Ascending aorta (tissue), 2 donors: ENCODE data around the gene PRDM7. TPM values are rescaled to one million over a fixed set of nuclear protein-coding genes. Genes with fewer than 3 reads are reported as not detected.
"Not testable (repeated sequence)": the region's sequence is repeated elsewhere in the genome, so short reads cannot be mapped to it uniquely, and the experiment has no call there.

Experiments used
- DNase-seq, 2 donors: peaks; one replicate each; pipeline ENCODE4 v3.0.0-alpha.2; 2019; ENCODE audit warnings: low spot score in 2 of 2
- H3K27ac ChIP-seq, 2 donors: fragments of 200-600 bp; sonication (generic); one replicate each; pipeline ENCODE4 v1.5.1; 2016 to 2017; ENCODE audit warnings: mild to moderate bottlenecking in 1 of 2
- H3K27me3 ChIP-seq: fragments of 200-600 bp; sonication (generic); one replicate; pipeline ENCODE4 v1.5.1; 2017
- H3K36me3 ChIP-seq, 2 donors: fragments of 200-600 bp; sonication (generic); one replicate each; pipeline ENCODE4 v1.5.1; 2016
- H3K4me1 ChIP-seq, 2 donors: fragments of 200-600 bp; sonication (generic); one replicate each; pipeline ENCODE4 v1.5.1; 2016 to 2017; ENCODE audit warnings: mild to moderate bottlenecking in 1 of 2
- H3K4me3 ChIP-seq, 2 donors: fragments of 200-600 bp; sonication (generic); one replicate each; pipeline ENCODE4 v1.5.1; 2016 to 2017; ENCODE audit warnings: mild to moderate bottlenecking in 1 of 2
- H3K9me3 ChIP-seq, 2 donors: fragments of 200-600 bp; sonication (generic); one replicate each; pipeline ENCODE4 v1.5.1; 2016
- CTCF ChIP-seq, 3 experiments: fragments of 200-600 bp in 2 of 3; fragments of 450-650 bp in 1 of 3; sonication (generic) in 2 of 3; IDR thresholded peaks; one replicate each; pipeline ENCODE4 v1.5.1; 2016 to 2019; ENCODE audit warnings: antibody characterized with exemption in 3 of 3, mild to moderate bottlenecking in 1 of 3, moderate library complexity in 1 of 3
- intact Hi-C: fragments of 100-400 bp; cut with DNase I; formaldehyde crosslinking; loops from one replicate; pipeline ENCODE4 v1.15.1; 2023
- total RNA-seq: library from RNA; depleted of rRNA; stranded (reverse); fragments of >200 nt; gene quantifications from one replicate; pipeline ENCODE4 v1.1.0, GENCODE V29; 2016

Gene PRDM7
- total RNA-seq, 1 donor from 2014 or later: not detected

GRCh38 chr16:90011908-90012501 lies 65.1 kb downstream of the PRDM7 start:
- no peak for TF ChIP-seq CTCF (IDR thresholded peaks at IDR 0.05)
- H3K9me3 ChIP-seq: no peaks in the 10 kb centered on the region
- no peaks in the 10 kb centered on the region for H3K36me3 ChIP-seq
- H3K27me3 ChIP-seq: no peaks in the 10 kb centered on the region
- no peaks in the 10 kb centered on the region for H3K4me1 ChIP-seq
- no peak overlapping the region for H3K27ac ChIP-seq
- H3K4me3 ChIP-seq: no peak overlapping the region
- intact Hi-C loops: no loop called here
- no peak for DNase-seq

GRCh38 chr16:90011508-90011819 lies 65.7 kb downstream of the PRDM7 start:
- Histone ChIP-seq H3K4me3 (no peak overlapping the region), H3K27me3 (no peaks in the 10 kb centered on the region), H3K36me3 (no peaks in the 10 kb centered on the region), H3K9me3 (no peaks in the 10 kb centered on the region), H3K27ac (no peak overlapping the region), H3K4me1 (no peaks in the 10 kb centered on the region)
- TF ChIP-seq CTCF (IDR thresholded peaks at IDR 0.05): no peak
- no peak for DNase-seq
- intact Hi-C loops: no loop called here

- H3K9me3 ChIP-seq: no peaks in the 10 kb centered on the region
- H3K36me3 ChIP-seq: no peaks in the 10 kb centered on the region
- TF ChIP-seq CTCF (IDR thresholded peaks at IDR 0.05): no peak
- H3K4me3 ChIP-seq: no peak overlapping the region
- no peak for DNase-seq
- H3K27me3 ChIP-seq: no peaks in the 10 kb centered on the region
- H3K4me1 ChIP-seq: no peaks in the 10 kb centered on the region
- intact Hi-C loops: no loop called here
- H3K27ac ChIP-seq: no peak overlapping the region
Observed at GRCh38 chr16:90010676-90011507, 66.2 kb downstream of the PRDM7 start.

DNA sequence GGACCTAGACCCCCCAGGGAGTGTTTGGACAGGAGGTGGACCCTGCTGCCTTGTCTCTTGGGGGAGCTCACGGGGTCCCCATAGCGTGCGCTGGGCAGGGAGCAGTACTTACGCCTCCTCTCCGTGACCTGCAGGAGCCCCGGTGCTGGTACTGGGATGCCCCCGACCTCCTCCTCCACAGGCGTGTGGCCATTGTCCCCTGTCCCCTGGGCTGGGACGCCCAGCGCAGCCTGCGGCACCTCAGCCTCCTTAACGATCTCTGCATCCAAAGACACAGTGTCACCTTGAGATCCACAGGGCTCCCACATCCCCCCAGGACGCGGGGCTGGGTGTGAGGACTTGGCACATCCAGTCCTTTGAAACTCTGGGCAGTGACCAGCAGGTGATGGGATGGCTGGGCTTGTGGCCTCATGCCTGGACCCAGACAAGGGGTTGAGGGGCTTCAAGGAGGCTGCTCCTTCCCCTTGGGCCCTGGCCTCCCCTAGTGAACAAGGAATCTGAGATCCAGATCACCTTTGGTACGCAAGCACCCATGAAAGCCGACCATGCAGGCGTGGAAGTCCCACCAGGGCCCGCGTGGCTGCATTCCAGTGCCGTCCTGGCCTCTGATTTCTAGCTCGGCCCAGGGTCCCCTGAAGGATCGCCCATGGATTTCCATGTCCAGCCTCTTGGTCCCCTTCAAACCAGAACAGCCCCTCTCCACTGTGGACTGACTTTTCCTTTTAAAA lies 67.8 kb downstream of the PRDM7 start:
- intact Hi-C loops: no loop called here
- TF ChIP-seq CTCF (IDR thresholded peaks at IDR 0.05): no peak
- no peaks in the 10 kb centered on the region for H3K36me3 ChIP-seq
- no peak overlapping the region for H3K4me3 ChIP-seq
- H3K27me3 ChIP-seq: no peaks in the 10 kb centered on the region
- no peak for DNase-seq
- H3K27ac ChIP-seq: no peak overlapping the region
- no peaks in the 10 kb centered on the region for H3K9me3 ChIP-seq
- H3K4me1 ChIP-seq: no peaks in the 10 kb centered on the region

DNA sequence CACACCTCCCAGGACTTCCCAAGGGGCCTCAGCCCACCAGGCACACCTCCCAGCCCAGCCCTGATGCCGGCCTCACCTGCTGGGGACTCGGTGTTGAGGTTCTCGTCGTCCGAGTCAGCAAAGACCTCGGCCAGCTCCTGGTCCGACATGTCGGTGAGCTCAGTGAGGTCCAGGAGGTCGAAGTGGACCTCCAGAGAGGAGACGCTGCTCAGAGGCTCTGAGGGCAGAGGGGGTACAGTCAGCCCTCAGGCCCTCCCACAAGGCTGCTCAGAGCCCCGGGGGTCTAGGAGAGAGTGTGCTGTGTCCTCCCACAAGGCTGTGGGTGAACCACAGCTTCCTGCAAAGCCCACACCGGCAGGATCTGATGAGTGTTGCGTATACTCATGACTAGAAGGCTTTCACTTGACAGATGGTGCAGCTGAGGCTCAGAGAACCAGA lies 68.4 kb downstream of the PRDM7 start:
- H3K4me1 ChIP-seq: no peaks in the 10 kb centered on the region
- DNase-seq: no peak
- no peaks in the 10 kb centered on the region for H3K36me3 ChIP-seq
- H3K9me3 ChIP-seq: no peaks in the 10 kb centered on the region
- intact Hi-C loops: no loop called here
- no peaks in the 10 kb centered on the region for H3K27me3 ChIP-seq
- no peak for TF ChIP-seq CTCF (IDR thresholded peaks at IDR 0.05)
- H3K27ac ChIP-seq: no peak overlapping the region
- H3K4me3 ChIP-seq: no peak overlapping the region

DNA sequence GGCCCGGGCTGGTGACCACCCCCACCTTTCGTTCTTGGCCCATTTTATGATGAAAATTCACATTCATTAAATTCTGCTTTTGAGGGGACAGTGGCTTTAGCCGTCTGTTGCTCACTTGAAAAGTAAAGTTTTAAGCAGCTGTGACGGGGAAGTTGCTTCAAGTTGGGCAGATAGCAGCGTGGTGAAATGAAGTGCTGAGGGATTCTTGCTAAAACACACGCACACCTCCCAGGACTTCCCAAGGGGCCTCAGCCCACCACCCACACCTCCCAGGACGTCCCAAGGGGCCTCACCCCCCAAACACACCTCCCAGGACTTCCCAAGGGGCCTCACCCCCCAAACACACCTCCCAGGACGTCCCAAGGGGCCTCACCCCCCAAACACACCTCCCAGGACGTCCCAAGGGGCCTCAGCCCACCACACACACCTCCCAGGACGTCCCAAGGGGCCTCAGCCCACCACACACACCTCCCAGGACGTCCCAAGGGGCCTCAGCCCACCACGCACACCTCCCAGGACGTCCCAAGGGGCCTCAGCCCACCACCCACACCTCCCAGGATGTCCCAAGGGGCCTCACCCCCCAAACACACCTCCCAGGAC lies 69.4 kb downstream of the PRDM7 start:
- H3K4me1 ChIP-seq, DNase-seq, intact Hi-C loops, H3K4me3 ChIP-seq, H3K36me3 ChIP-seq, H3K27me3 ChIP-seq, H3K9me3 ChIP-seq, H3K27ac ChIP-seq: not testable (repeated sequence)
